NCI-H82 treated with DMSO at 0.1 percent for 48 hours (cell line): Measurements from ENCODE around the gene FAM3B.
"Not testable (repeated sequence)": the region's sequence is repeated elsewhere in the genome, so short reads cannot be mapped to it uniquely, and the experiment has no call there.

Source experiments
- DNase-seq: peaks from one replicate; lab custom pipeline; 2025; ENCODE audit not compliant: unreplicated experiment; lab: John Stamatoyannopoulos, UW

The FAM3B gene, protein sequence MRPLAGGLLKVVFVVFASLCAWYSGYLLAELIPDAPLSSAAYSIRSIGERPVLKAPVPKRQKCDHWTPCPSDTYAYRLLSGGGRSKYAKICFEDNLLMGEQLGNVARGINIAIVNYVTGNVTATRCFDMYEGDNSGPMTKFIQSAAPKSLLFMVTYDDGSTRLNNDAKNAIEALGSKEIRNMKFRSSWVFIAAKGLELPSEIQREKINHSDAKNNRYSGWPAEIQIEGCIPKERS

DNA sequence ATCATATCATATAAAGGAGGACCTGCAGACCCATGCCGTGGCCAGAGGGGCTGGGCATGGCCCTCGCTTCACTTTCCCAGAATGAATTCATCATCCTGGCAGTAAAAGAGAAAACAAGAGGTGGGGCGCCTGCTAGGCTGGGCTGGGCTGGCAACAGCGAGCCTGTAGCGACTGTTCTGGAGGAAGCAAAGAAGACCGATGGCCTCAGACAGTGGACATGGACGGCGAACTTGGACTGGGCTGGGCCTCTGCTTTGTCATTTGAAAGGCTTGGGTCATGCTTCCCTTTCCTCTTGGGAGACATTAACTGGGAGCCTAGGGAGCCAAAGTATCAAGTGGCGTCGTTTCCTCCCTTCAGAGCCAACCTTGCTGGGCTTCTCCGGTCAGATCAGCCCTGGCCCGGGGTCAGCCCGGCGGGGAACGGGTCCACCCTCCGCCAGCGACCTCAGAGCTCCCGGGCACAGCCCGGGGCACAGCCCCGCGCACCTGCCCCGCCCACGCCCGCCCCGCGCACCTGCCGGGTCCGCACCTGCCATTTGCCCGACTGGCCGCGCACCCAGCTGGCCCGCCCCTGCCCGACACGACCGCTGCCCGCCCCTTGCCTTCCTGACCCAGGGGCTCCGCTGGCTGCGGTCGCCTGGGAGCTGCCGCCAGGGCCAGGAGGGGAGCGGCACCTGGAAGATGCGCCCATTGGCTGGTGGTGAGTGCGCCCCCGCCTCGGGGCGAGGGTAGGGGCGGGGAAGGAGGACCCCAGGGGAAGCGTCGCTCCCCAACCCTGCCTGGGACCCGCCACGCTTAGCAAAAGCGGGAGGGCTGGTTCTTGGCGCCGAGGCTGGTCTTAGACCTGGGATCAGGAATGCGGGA lies at the start of gene FAM3B:
Gene FAM3B, plus strand, starts transcription at position 602 of the 863 bp plus-strand sequence. Its CDS starts 79 bp downstream, at position 681.
- DNase-seq, result no peak

- no peak for DNase-seq
Observed at GRCh38 chr21:41267346-41267745, 49.3 kb upstream of the FAM3B start.

DNA sequence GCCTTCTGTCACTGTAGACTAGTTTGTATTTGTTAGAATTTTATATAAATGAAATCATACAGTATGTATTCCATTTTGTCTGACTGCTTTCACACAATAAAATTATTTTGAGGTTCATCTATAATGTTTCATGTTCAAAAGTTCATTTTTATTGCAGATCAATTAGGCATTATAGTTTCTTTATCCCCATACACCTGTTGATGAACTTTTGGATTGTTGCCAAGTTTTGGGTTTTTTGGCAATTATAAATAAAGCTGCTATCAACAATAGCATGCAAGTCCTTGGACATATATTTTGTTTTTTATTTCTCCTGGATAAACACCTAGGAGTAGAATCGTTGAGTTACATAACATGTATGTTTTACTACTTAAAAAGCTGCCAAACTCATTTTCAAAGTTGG lies 47.1 kb upstream of the FAM3B start:
- DNase-seq, result no peak

DNA sequence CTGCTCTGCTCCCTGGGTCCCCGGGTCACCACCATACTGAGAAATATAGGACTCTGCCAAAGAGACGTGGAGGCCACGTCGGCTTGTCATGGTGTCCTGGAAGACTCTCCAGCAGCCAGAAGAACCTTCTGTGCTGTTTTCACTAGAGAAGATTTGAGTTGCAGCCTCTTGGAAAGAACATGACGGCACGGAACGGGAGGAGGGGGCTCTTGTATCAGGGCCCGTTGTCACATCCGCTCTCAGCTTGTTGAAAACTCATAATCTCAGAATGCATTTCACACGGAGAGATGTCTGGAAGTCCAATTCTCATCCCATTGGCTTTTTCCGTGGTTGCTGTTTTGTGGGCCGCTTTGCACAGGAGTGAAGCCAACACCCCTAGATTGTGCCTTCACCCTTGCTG lies 39.4 kb upstream of the FAM3B start:
- DNase-seq, result no peak

DNA sequence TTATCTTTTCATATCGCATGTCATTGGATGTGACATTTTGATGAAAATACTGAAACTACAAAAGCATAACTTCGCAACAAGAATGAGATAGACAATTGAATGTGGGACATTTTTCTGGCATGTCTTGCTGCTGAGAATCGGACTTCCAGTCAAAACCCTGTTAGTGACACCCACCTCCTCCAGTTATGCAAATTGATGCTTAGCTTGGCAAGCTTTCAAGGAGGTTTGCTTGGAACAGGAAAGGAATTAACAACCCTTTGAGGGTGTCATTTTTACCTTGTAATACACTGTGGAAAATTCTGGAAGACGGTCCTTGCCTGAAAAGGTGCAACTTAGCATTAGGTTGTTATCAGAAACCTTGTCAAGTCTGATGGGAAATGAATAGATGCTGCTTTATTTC lies 38.8 kb upstream of the FAM3B start:
- DNase-seq, result no peak

GRCh38 chr21:41280115-41280919 lies 36.3 kb upstream of the FAM3B start:
- DNase-seq, result no peak

GRCh38 chr21:41282412-41282811 lies 34.2 kb upstream of the FAM3B start:
- no peak for DNase-seq

DNA sequence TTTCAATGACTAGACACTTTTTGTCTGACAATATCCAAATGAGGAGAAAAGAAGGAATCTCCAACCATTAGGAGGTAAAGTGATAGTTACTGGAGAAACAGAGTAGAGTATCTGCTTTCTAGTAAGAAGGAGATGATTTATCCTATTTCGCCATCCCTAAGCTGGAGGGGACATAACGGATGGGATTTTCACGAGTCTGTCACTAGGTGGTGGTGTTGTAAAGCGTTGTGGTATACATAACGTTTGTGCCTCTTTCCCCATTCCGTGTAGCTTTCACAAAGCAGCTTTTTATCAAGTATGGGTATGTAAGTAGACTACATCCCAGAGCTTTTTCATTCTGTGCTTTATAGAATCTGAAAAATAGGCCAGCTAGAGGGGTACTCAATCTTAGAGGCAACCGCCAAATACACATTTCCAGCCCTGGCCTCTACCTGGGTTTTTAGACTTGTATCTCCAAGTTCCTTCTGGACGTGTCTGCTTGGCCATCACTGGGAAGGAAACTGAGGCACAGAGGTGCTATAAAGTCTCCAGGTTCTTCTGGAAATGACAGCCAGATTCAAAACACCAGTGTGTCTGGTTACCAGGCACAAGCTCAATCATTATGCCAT lies 33.3 kb upstream of the FAM3B start:
- DNase-seq, result peak; percentile 32

DNA sequence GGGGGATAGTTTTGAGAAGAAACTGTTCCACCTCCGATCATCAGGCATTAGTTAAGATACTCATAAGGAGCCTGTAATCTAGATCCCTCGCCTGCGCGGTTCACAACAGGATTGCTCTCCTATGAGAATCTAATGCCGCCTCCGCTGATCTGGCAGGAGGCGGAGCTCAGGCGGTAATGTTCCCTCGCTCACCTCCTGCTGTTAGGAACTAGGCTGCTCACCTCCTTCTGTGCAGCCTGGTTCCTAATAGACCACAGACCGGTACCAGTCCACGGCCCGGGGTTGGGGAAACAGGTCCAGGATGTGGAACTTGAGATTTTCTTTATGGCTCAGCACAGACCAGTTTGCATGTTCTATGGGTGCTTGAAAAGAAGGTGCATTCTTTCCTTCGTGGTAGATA lies 27.2 kb upstream of the FAM3B start:
- DNase-seq, result no peak

GRCh38 chr21:41290106-41290799 lies 26.3 kb upstream of the FAM3B start:
- DNase-seq, result no peak

GRCh38 chr21:41294548-41295231 lies 21.9 kb upstream of the FAM3B start:
- no peak for DNase-seq

- no peak for DNase-seq
Observed at GRCh38 chr21:41295721-41296254, 20.8 kb upstream of the FAM3B start.

GRCh38 chr21:41302976-41303375 lies 13.6 kb upstream of the FAM3B start:
- DNase-seq, result no peak

DNA sequence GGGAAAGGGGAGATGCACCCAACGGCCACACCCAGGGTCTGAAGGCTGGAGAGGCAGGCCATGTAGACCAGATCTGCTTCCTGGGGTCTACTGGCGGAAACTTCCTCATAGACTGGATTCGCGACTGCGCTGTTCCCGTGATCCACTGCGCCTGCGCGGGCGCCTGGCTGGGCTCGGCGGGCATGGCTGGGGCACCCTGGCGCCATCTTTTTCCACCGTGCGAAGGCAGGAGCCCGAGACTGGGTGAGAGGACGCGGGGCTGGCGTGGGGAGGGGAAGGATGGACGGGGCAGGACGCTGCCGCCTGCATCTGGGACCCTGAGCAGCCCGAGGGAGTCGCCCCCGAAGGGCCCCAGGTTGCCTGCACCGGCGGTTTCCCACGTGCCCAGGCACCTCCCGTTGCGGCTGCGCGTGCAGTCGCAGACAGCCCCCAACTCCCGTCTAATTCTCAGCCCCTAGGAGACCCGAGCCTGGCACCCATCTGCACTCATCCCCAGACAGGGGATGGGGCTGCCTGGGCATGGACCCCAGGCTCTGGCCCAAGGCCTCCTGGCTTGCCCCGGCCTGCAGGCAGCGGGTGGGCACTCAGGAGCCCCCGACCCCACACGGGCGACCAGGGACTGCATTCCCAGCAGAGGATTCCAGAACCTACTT lies 12.4 kb upstream of the FAM3B start:
- no peak for DNase-seq

DNA sequence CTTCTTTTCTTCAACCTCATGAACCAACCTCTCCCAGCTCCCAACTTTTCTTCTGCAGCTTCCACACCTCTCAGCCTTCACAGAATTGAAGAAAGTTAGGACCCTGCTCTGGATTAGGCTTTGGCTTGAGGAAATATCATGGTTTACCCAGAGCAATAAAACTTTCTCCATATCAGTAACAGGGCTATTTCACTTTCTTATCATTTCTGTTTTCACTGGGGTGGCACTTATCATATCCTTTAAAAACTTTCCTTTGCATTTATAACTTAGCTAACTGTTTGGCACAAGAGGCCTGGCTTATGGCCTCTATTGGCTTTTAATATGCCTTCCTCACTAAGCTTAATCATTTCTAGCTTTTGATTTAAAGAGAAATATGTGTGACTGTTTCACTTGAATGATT lies 9.4 kb upstream of the FAM3B start:
- DNase-seq, result no peak

GRCh38 chr21:41313285-41314164 lies 3.1 kb upstream of the FAM3B start:
- DNase-seq, result not testable (repeated sequence)

- DNase-seq, result no peak
Observed at GRCh38 chr21:41315726-41316125, 875 bp upstream of the FAM3B start.

DNA sequence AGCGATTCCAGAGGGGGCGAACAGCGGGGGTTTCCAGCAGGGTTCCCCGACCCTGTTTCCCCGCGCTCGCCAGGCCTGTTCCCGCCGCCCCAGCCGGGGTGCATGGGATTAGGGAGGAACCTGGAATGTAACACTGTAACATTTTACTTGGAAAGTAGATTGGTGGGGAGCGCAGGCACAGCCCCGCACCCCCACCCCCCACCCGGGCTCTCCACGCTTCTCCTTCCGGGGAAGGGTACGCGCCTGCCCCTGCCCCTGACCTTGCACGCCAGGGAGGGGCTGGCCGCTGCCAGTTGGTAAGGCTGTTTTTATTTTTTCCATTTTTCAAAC lies 427 bp downstream of the FAM3B start:
- DNase-seq, result no peak
